HCT116 (cell line): Measurements from ENCODE around the gene TP63. TPM values are rescaled to one million over a fixed set of nuclear protein-coding genes. Genes with fewer than 3 reads are reported as not detected.

ENCODE experiments used
- ATAC-seq: fragments of 200-7000 bp; cut with Tn5 transposase; 2 replicates; pipeline ENCODE4 v1.9.1; 2020; ENCODE audit warnings: mild to moderate bottlenecking, moderate library complexity
- BruUV-seq: library from RNA; stranded (reverse); fragments of 400-500 nt; replicated peaks from 2 replicates; lab custom pipeline; 2021; lab: Mats Ljungman, UMichigan
- CTCF ChIA-PET: fragments of 300-600 bp; sonication (Branson Sonifier 250); formaldehyde crosslinking; loops from one replicate; lab custom pipeline; 2021; ENCODE audit warnings: antibody characterized with exemption; lab: Charles Lee
- POLR2A ChIA-PET: fragments of 300-600, 350-600 bp; sonication (Branson Sonifier 250); formaldehyde crosslinking; loops from one replicate; lab custom pipeline; 2021; ENCODE audit warnings: antibody characterized with exemption; lab: Charles Lee
- RAD21 ChIA-PET, 2 experiments: fragments of 300-600 bp; sonication (Branson Sonifier 250); formaldehyde crosslinking; loops; one replicate each; lab custom pipeline; 2023; ENCODE audit warnings: low total read pairs in 2 of 2; ENCODE audit not compliant: uncharacterized antibody in 2 of 2, unreplicated experiment in 2 of 2, low non-redundant PET in 1 of 2; lab: Charles Lee
- DNase-seq: peaks from one replicate; pipeline ENCODE4 v3.0.0-alpha.2; 2010; ENCODE audit warnings: low read depth, low spot score
- H2AFZ ChIP-seq: fragments of 200-600 bp; shearing (Covaris generic), sonication (generic); 2 replicates; pipeline ENCODE4 v1.6.1; 2017; ENCODE audit warnings: low read depth, mixed run types, mixed read lengths, antibody characterized with exemption, low read length; ENCODE audit not compliant: poor library complexity, severe bottlenecking
- H3K27ac ChIP-seq: 2 replicates; pipeline ENCODE4 v1.5.1; 2012; ENCODE audit warnings: low read depth, low read length
- H3K27me3 ChIP-seq: fragments of 200-600 bp; sonication (generic); 2 replicates; pipeline ENCODE4 v1.6.1; 2016; ENCODE audit warnings: mixed run types, low read length, mixed read lengths; ENCODE audit not compliant: insufficient read depth
- H3K36me3 ChIP-seq, 2 experiments: fragments of 200-500 bp in 1 of 2; fragments of 200-600 bp in 1 of 2; sonication (Bioruptor generic) in 1 of 2; sonication (generic) in 1 of 2; 2 replicates each; pipeline versions ENCODE4 v1.5.1 to v1.6.1; 2014 to 2016; ENCODE audit warnings: low read length in 2 of 2, inconsistent platforms in 1 of 2, mixed read lengths in 1 of 2, mixed run types in 1 of 2; ENCODE audit not compliant: insufficient read depth in 2 of 2, control insufficient read depth in 1 of 2
- H3K4me1 ChIP-seq, 2 experiments: fragments of 200-600 bp in 1 of 2; sonication (generic) in 1 of 2; 2 replicates each; pipeline versions ENCODE4 v1.5.1 to v1.6.1; 2012 to 2017; ENCODE audit warnings: low read length in 2 of 2, inconsistent platforms in 1 of 2, mild to moderate bottlenecking in 1 of 2, mixed read lengths in 1 of 2, mixed run types in 1 of 2, moderate library complexity in 1 of 2; ENCODE audit not compliant: insufficient read depth in 2 of 2, control insufficient read depth in 1 of 2
- H3K4me2 ChIP-seq: fragments of 200-600 bp; sonication (generic); 2 replicates; pipeline ENCODE4 v1.6.1; 2017; ENCODE audit warnings: mixed run types, low read length, mixed read lengths
- H3K4me3 ChIP-seq, 2 experiments: fragments of 200-600 bp in 1 of 2; sonication (generic) in 1 of 2; replicated peaks in 1 of 2; 2 replicates each; pipeline ENCODE4 v1.5.1; 2011 to 2016; ENCODE audit warnings: low read length in 2 of 2, control low read depth in 1 of 2, low read depth in 1 of 2, mild to moderate bottlenecking in 1 of 2, mixed read lengths in 1 of 2, mixed run types in 1 of 2
- H3K79me2 ChIP-seq: fragments of 200-600 bp; sonication (generic); 2 replicates; pipeline ENCODE4 v1.6.1; 2017; ENCODE audit warnings: mild to moderate bottlenecking, mixed run types, low read length, moderate library complexity, mixed read lengths; ENCODE audit not compliant: insufficient read depth
- H3K9ac ChIP-seq: fragments of 200-600 bp; sonication (generic); 2 replicates; pipeline ENCODE4 v1.6.1; 2016; ENCODE audit warnings: low read length, mixed read lengths
- H3K9me2 ChIP-seq: fragments of 200-600 bp; sonication (generic), shearing (Covaris generic); 2 replicates; pipeline ENCODE4 v1.6.1; 2017; ENCODE audit warnings: mixed run types, mild to moderate bottlenecking, moderate library complexity; ENCODE audit not compliant: insufficient read depth
- H3K9me3 ChIP-seq, 2 experiments: fragments of 200-500 bp in 1 of 2; fragments of 200-600 bp in 1 of 2; sonication (Bioruptor generic) in 1 of 2; sonication (generic) in 1 of 2; 2 replicates each; pipeline ENCODE4 v1.6.1; 2014 to 2017; ENCODE audit warnings: low read length in 2 of 2, mixed read lengths in 2 of 2, inconsistent platforms in 1 of 2, low read depth in 1 of 2, mild to moderate bottlenecking in 1 of 2, mixed run types in 1 of 2, moderate library complexity in 1 of 2; ENCODE audit not compliant: control insufficient read depth in 1 of 2, insufficient read depth in 1 of 2
- H4K20me1 ChIP-seq: fragments of 200-600 bp; sonication (generic), shearing (Covaris generic); 2 replicates; pipeline ENCODE4 v1.6.1; 2017; ENCODE audit warnings: mixed run types, mild to moderate bottlenecking, moderate library complexity; ENCODE audit not compliant: insufficient read depth
- CEBPB ChIP-seq: IDR thresholded peaks from 2 replicates; pipeline ENCODE4 v1.6.1; 2012; ENCODE audit warnings: low read depth
- CTCF ChIP-seq, 3 experiments: fragments of 200-600 bp in 1 of 3; sonication (generic) in 1 of 3; IDR thresholded peaks in 2 of 3; conservative IDR thresholded peaks in 1 of 3; 2 replicates each; pipeline ENCODE4 v1.5.1; 2012 to 2017; ENCODE audit warnings: low read depth in 2 of 3, low read length in 2 of 3, antibody characterized with exemption in 1 of 3, borderline replicate concordance in 1 of 3, control low read depth in 1 of 3, mild to moderate bottlenecking in 1 of 3, mixed read lengths in 1 of 3, mixed run types in 1 of 3, moderate library complexity in 1 of 3; ENCODE audit not compliant: insufficient read depth in 1 of 3
- EGR1 ChIP-seq: IDR thresholded peaks from 2 replicates; pipeline ENCODE4 v1.6.1; 2012; ENCODE audit warnings: low read depth
- EZH2 ChIP-seq: fragments of 200-600 bp; sonication (generic); IDR thresholded peaks from 2 replicates; pipeline ENCODE4 v1.6.1; 2017; ENCODE audit warnings: antibody characterized with exemption, mixed run types
- EZH2phosphoT487 ChIP-seq: fragments of 200-600 bp; IDR thresholded peaks from 2 replicates; pipeline ENCODE4 v1.6.1; 2018; ENCODE audit warnings: antibody characterized with exemption, borderline replicate concordance
- JUND ChIP-seq: IDR thresholded peaks from 2 replicates; pipeline ENCODE4 v1.6.1; 2012
- POLR2AphosphoS5 ChIP-seq: IDR thresholded peaks from 2 replicates; pipeline ENCODE4 v1.6.1; 2011; ENCODE audit warnings: mild to moderate bottlenecking, low read depth, low read length, moderate library complexity
- RAD21 ChIP-seq: IDR thresholded peaks from 2 replicates; pipeline ENCODE4 v1.6.1; 2012; ENCODE audit warnings: low read depth, mild to moderate bottlenecking
- SIN3A ChIP-seq: IDR thresholded peaks from 2 replicates; pipeline ENCODE4 v1.6.1; 2012; ENCODE audit warnings: low read depth
- SP1 ChIP-seq: IDR thresholded peaks from 2 replicates; pipeline ENCODE4 v1.6.1; 2012; ENCODE audit warnings: low read depth
- ZNF274 ChIP-seq: fragments of 200-500 bp; sonication (Bioruptor generic); IDR thresholded peaks from 2 replicates; pipeline ENCODE4 v1.6.1; 2014; ENCODE audit warnings: mild to moderate bottlenecking, low read depth, low read length, inconsistent platforms
- intact Hi-C: fragments of 100-400 bp; cut with micrococcal nuclease; formaldehyde crosslinking; loops from 2 replicates; pipeline ENCODE4 v1.10.0; 2022
- total RNA-seq: library from RNA; stranded (reverse); gene quantifications from one replicate; pipeline ENCODE4 v1.2.1, GENCODE V29; 2021; ENCODE audit not compliant: unreplicated experiment
- TF ChIP-seq, protein P1 (sequence below): IDR thresholded peaks from 2 replicates; pipeline ENCODE4 v1.6.1; 2012; ENCODE audit warnings: low read depth

Gene TP63
- total RNA-seq, 1 experiment from 2014 or later: not detected

- no peaks in the 10 kb centered on the region for H3K36me3 ChIP-seq
- H3K79me2 ChIP-seq: no peaks in the 10 kb centered on the region
- no peak for DNase-seq
- BruUV-seq: no TSS peak
- no peak overlapping the region for H2AFZ ChIP-seq
- no peaks in the 10 kb centered on the region for H3K9me2 ChIP-seq
- no peaks in the 10 kb centered on the region for H3K9me3 ChIP-seq
- H3K27ac ChIP-seq: no peak overlapping the region
- no peaks in the 10 kb centered on the region for H4K20me1 ChIP-seq
- H3K4me1 ChIP-seq: no peaks in the 10 kb centered on the region; a peak in 1 of 4 replicates
- no peak overlapping the region for H3K9ac ChIP-seq
- ChIA-PET RAD21 (no interaction called here), POLR2A (no interaction called here), CTCF (no interaction called here)
- TF ChIP-seq CEBPB: no peak
- peak in 2 of 3 experiments; percentile 29 to 30; a peak in 2 of 6 replicates for TF ChIP-seq CTCF (IDR thresholded peaks at IDR 0.05 in 2 of 3, conservative IDR thresholded peaks at IDR 0.05 in 1 of 3; ENCODE audit: borderline replicate concordance in 1 of 3, insufficient read depth in 1 of 3, low read depth in 2 of 3, low read length in 2 of 3)
- TF ChIP-seq POLR2AphosphoS5: no peak
- H3K4me2 ChIP-seq: no peak overlapping the region
- ATAC-seq: peak; percentile 67; the same call in 1 of the 2 replicates
- no peak overlapping the region for H3K4me3 ChIP-seq
- H3K27me3 ChIP-seq: no peaks in the 10 kb centered on the region; the same call in 1 of the 2 replicates
- intact Hi-C loops: no loop called here
Observed at GRCh38 chr3:189822726-189823125, 191.5 kb downstream of the TP63 start.

GRCh38 chr3:189824629-189825312 is 193.6 kb downstream of the TP63 start:
- H3K79me2 ChIP-seq: no peaks in the 10 kb centered on the region
- no peaks in the 10 kb centered on the region for H3K9me2 ChIP-seq
- ATAC-seq (no peak), DNase-seq (no peak)
- H3K9ac ChIP-seq: no peak overlapping the region
- H3K4me3 ChIP-seq: no peak overlapping the region
- CTCF ChIA-PET: interaction anchor here (1.9 kb wide), 1 partner anchor 552 kb away, joined by 4 read pairs; no protein-coding TSS in a partner anchor
- H3K4me1 ChIP-seq: no peaks in the 10 kb centered on the region; a peak in 1 of 4 replicates
- H3K4me2 ChIP-seq: no peak overlapping the region
- RAD21 ChIA-PET: no interaction called here
- no TSS peak for BruUV-seq
- no peak overlapping the region for H2AFZ ChIP-seq
- POLR2A ChIA-PET: no interaction called here
- intact Hi-C loops: no loop called here
- H4K20me1 ChIP-seq: no peaks in the 10 kb centered on the region
- H3K9me3 ChIP-seq: no peaks in the 10 kb centered on the region
- H3K36me3 ChIP-seq: no peaks in the 10 kb centered on the region
- H3K27ac ChIP-seq: no peak overlapping the region
- no peaks in the 10 kb centered on the region; the same call in 1 of the 2 replicates for H3K27me3 ChIP-seq
- TF ChIP-seq SP1 (no peak), EGR1 (no peak), CEBPB (no peak), ZNF274 (no peak), EZH2 (no peak), JUND (no peak), EZH2phosphoT487 (no peak), RAD21 (no peak), SIN3A (no peak)
- TF ChIP-seq, protein P1, sequence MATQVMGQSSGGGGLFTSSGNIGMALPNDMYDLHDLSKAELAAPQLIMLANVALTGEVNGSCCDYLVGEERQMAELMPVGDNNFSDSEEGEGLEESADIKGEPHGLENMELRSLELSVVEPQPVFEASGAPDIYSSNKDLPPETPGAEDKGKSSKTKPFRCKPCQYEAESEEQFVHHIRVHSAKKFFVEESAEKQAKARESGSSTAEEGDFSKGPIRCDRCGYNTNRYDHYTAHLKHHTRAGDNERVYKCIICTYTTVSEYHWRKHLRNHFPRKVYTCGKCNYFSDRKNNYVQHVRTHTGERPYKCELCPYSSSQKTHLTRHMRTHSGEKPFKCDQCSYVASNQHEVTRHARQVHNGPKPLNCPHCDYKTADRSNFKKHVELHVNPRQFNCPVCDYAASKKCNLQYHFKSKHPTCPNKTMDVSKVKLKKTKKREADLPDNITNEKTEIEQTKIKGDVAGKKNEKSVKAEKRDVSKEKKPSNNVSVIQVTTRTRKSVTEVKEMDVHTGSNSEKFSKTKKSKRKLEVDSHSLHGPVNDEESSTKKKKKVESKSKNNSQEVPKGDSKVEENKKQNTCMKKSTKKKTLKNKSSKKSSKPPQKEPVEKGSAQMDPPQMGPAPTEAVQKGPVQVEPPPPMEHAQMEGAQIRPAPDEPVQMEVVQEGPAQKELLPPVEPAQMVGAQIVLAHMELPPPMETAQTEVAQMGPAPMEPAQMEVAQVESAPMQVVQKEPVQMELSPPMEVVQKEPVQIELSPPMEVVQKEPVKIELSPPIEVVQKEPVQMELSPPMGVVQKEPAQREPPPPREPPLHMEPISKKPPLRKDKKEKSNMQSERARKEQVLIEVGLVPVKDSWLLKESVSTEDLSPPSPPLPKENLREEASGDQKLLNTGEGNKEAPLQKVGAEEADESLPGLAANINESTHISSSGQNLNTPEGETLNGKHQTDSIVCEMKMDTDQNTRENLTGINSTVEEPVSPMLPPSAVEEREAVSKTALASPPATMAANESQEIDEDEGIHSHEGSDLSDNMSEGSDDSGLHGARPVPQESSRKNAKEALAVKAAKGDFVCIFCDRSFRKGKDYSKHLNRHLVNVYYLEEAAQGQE: no peak
